Left renal pelvis (tissue), 4 donors: ENCODE measurements around the gene SFXN5. TPM values are rescaled to one million over a fixed set of nuclear protein-coding genes. Genes with fewer than 3 reads are reported as not detected.

ENCODE experiments used
- DNase-seq, 4 donors: peaks; one replicate each; pipeline ENCODE4 v3.0.0-alpha.2; 2013; ENCODE audit warnings: low read depth in 4 of 4, low spot score in 3 of 4
- polyA plus RNA-seq, 4 donors: library from polyadenylated mRNA; unstranded; fragments of 120-200 nt; gene quantifications; one replicate each; pipeline ENCODE4 v1.2.1, GENCODE V29; 2013; ENCODE audit not compliant: insufficient read length in 4 of 4

SFXN5 gene
- polyA plus RNA-seq, 4 donors: 8.6 to 32.0 (median 23.4) TPM

GRCh38 chr2:72931280-72931910 lies 140.1 kb downstream of the SFXN5 start:
- DNase-seq: no peak

GRCh38 chr2:72929010-72929409 lies 142.5 kb downstream of the SFXN5 start:
- DNase-seq: no peak

GRCh38 chr2:72927619-72928550 lies 143.6 kb downstream of the SFXN5 start:
- DNase-seq: no peak

GRCh38 chr2:72926811-72927465 lies 144.6 kb downstream of the SFXN5 start:
- no peak for DNase-seq

- no peak for DNase-seq
These were observed 145.1 kb downstream of the SFXN5 start for GRCh38 chr2:72926368-72926767.

GRCh38 chr2:72925328-72925943 lies 146.1 kb downstream of the SFXN5 start:
- DNase-seq: no peak

GRCh38 chr2:72924353-72925240 lies 146.9 kb downstream of the SFXN5 start:
- no peak for DNase-seq

- no peak for DNase-seq
These were observed 147.6 kb downstream of the SFXN5 start for GRCh38 chr2:72923833-72924352.

- DNase-seq: no peak
These were observed 149.7 kb downstream of the SFXN5 start for GRCh38 chr2:72921853-72922252.

GRCh38 chr2:72921088-72921851 lies 150.2 kb downstream of the SFXN5 start:
- DNase-seq: no peak

- DNase-seq: no peak
These were observed 151.0 kb downstream of the SFXN5 start for GRCh38 chr2:72920318-72921087.

- DNase-seq: no peak
These were observed 151.8 kb downstream of the SFXN5 start for GRCh38 chr2:72919414-72920317.

- no peak for DNase-seq
These were observed 153.5 kb downstream of the SFXN5 start for GRCh38 chr2:72917877-72918553.

- DNase-seq: no peak
These were observed 154.2 kb downstream of the SFXN5 start, which contains the start of gene EMX1 for GRCh38 chr2:72917138-72917876. EMX1 (plus strand) TSS chr2:72917519; CDS start chr2:72917853, 334 bp downstream.

- DNase-seq: no peak
These were observed 154.8 kb downstream of the SFXN5 start for GRCh38 chr2:72916743-72917137.
